BLaER1 (cell line): Measurements from ENCODE around the gene CAMTA2.

ENCODE experiments used
- H3K27ac ChIP-seq: shearing (Covaris generic); formaldehyde crosslinking; 2 replicates; pipeline ENCODE4 v1.8.1; 2022
- H3K27me3 ChIP-seq: shearing (Covaris generic); formaldehyde crosslinking; 2 replicates; pipeline ENCODE4 v1.8.1; 2022
- H3K36me3 ChIP-seq: shearing (Covaris generic); formaldehyde crosslinking; 2 replicates; pipeline ENCODE4 v1.8.1; 2022
- H3K4me1 ChIP-seq: shearing (Covaris generic); formaldehyde crosslinking; 2 replicates; pipeline ENCODE4 v1.8.1; 2022
- H3K4me2 ChIP-seq: shearing (Covaris generic); formaldehyde crosslinking; 2 replicates; pipeline ENCODE4 v1.8.1; 2022
- H3K4me3 ChIP-seq: shearing (Covaris generic); formaldehyde crosslinking; 2 replicates; pipeline ENCODE4 v1.8.1; 2022
- H3K9ac ChIP-seq: shearing (Covaris generic); formaldehyde crosslinking; 2 replicates; pipeline ENCODE4 v1.8.1; 2022
- H3K9me3 ChIP-seq: shearing (Covaris generic); formaldehyde crosslinking; 2 replicates; pipeline ENCODE4 v1.8.1; 2022
- H4K20me1 ChIP-seq: shearing (Covaris generic); formaldehyde crosslinking; 2 replicates; pipeline ENCODE4 v1.8.1; 2022
- Cebpa-rat ChIP-seq: shearing (Covaris generic); IDR thresholded peaks from 2 replicates; pipeline ENCODE4 v1.8.1; 2022

The CAMTA2 gene

GRCh38 chr17:4948166-4948930 lies 39.1 kb downstream of the CAMTA2 start, which contains the start of gene PFN1:
Gene PFN1 (minus strand): TSS chr17:4948530. CDS start chr17:4948394, 136 bp downstream.
- H3K9me3 ChIP-seq, result no peaks in the 10 kb centered on the region
- H3K4me2 ChIP-seq, result peak within 1 kb of the TSS; percentile 99
- H4K20me1 ChIP-seq, result peaks cover 50% of the 10 kb centered on the region
- peak within 1 kb of the TSS; percentile 100 for H3K4me3 ChIP-seq
- peak within 1 kb of the TSS; percentile 99 for H3K27ac ChIP-seq
- H3K36me3 ChIP-seq, result peaks cover 35% of the 10 kb centered on the region
- no peaks in the 10 kb centered on the region for H3K27me3 ChIP-seq
- peak within 1 kb of the TSS; percentile 99 for H3K9ac ChIP-seq
- H3K4me1 ChIP-seq, result peaks cover 69% of the 10 kb centered on the region
- TF ChIP-seq Cebpa-rat, result peak; percentile 80

GRCh38 chr17:4947411-4948165 lies 39.9 kb downstream of the CAMTA2 start:
- Histone ChIP-seq H4K20me1 (peaks cover 57% of the 10 kb centered on the region), H3K9ac (peak overlapping the region; percentile 99), H3K4me2 (peak overlapping the region; percentile 99), H3K4me1 (peaks cover 69% of the 10 kb centered on the region), H3K9me3 (no peaks in the 10 kb centered on the region), H3K4me3 (peak overlapping the region; percentile 100), H3K36me3 (peaks cover 42% of the 10 kb centered on the region), H3K27me3 (no peaks in the 10 kb centered on the region), H3K27ac (peak overlapping the region; percentile 99)
- TF ChIP-seq Cebpa-rat, result no peak

GRCh38 chr17:4947010-4947410 lies 40.5 kb downstream of the CAMTA2 start:
- H3K4me1 ChIP-seq, result peaks cover 69% of the 10 kb centered on the region
- H3K27me3 ChIP-seq, result no peaks in the 10 kb centered on the region
- H3K9me3 ChIP-seq, result no peaks in the 10 kb centered on the region
- peak overlapping the region; percentile 99 for H3K9ac ChIP-seq
- peak overlapping the region; percentile 100 for H3K4me3 ChIP-seq
- H3K4me2 ChIP-seq, result peak overlapping the region; percentile 99
- H3K27ac ChIP-seq, result peak overlapping the region; percentile 99; the same call in 1 of the 2 replicates
- peaks cover 63% of the 10 kb centered on the region for H4K20me1 ChIP-seq
- TF ChIP-seq Cebpa-rat, result no peak
- H3K36me3 ChIP-seq, result peaks cover 48% of the 10 kb centered on the region

GRCh38 chr17:4946312-4946976 lies 41.0 kb downstream of the CAMTA2 start:
- H3K27ac ChIP-seq, result peak overlapping the region; percentile 99; the same call in 1 of the 2 replicates

GRCh38 chr17:4945944-4946280 lies 41.6 kb downstream of the CAMTA2 start:
- Histone ChIP-seq H3K27me3 (no peaks in the 10 kb centered on the region), H3K9me3 (no peaks in the 10 kb centered on the region), H3K27ac (no peak overlapping the region), H3K36me3 (peaks cover 52% of the 10 kb centered on the region), H3K4me2 (peak overlapping the region; percentile 99), H3K4me3 (peak overlapping the region; percentile 100), H4K20me1 (peaks cover 74% of the 10 kb centered on the region), H3K4me1 (peaks cover 69% of the 10 kb centered on the region), H3K9ac (peak overlapping the region; percentile 99)
- TF ChIP-seq Cebpa-rat, result no peak

More at GRCh38 chr17:4946312-4946976, 41.0 kb downstream of the CAMTA2 start:
- Histone ChIP-seq H4K20me1 (peaks cover 69% of the 10 kb centered on the region), H3K4me2 (peak overlapping the region; percentile 99), H3K9ac (peak overlapping the region; percentile 99), H3K9me3 (no peaks in the 10 kb centered on the region), H3K4me1 (peaks cover 69% of the 10 kb centered on the region), H3K36me3 (peaks cover 52% of the 10 kb centered on the region), H3K27me3 (no peaks in the 10 kb centered on the region), H3K4me3 (peak overlapping the region; percentile 100)
- TF ChIP-seq Cebpa-rat, result no peak

GRCh38 chr17:4945176-4945943 lies 42.1 kb downstream of the CAMTA2 start:
- peak overlapping the region; percentile 99 for H3K4me2 ChIP-seq
- TF ChIP-seq Cebpa-rat, result no peak
- H4K20me1 ChIP-seq, result peaks cover 74% of the 10 kb centered on the region
- H3K27ac ChIP-seq, result 0 out of 2 replicates have a peak overlapping the region, but pooled peaks have one; percentile 14
- H3K4me3 ChIP-seq, result peak overlapping the region; percentile 100
- H3K36me3 ChIP-seq, result peaks cover 52% of the 10 kb centered on the region
- H3K27me3 ChIP-seq, result no peaks in the 10 kb centered on the region
- peak overlapping the region; percentile 55 for H3K9ac ChIP-seq
- peaks cover 65% of the 10 kb centered on the region for H3K4me1 ChIP-seq
- no peaks in the 10 kb centered on the region for H3K9me3 ChIP-seq

- H3K27me3 ChIP-seq, result no peaks in the 10 kb centered on the region
- H3K4me3 ChIP-seq, result peak overlapping the region; percentile 100
- H3K4me1 ChIP-seq, result peaks cover 62% of the 10 kb centered on the region
- peak overlapping the region; percentile 99 for H3K4me2 ChIP-seq
- TF ChIP-seq Cebpa-rat, result no peak
- peaks cover 74% of the 10 kb centered on the region for H4K20me1 ChIP-seq
- H3K9ac ChIP-seq, result peak overlapping the region; percentile 55
- H3K36me3 ChIP-seq, result peaks cover 52% of the 10 kb centered on the region
- H3K9me3 ChIP-seq, result no peaks in the 10 kb centered on the region
- peak overlapping the region; percentile 29; the same call in 1 of the 2 replicates for H3K27ac ChIP-seq
Observed at GRCh38 chr17:4944554-4945175, 42.8 kb downstream of the CAMTA2 start.

- Histone ChIP-seq H3K27me3 (no peaks in the 10 kb centered on the region), H3K9ac (peak overlapping the region; percentile 55), H3K4me2 (peak overlapping the region; percentile 99), H3K36me3 (peaks cover 52% of the 10 kb centered on the region), H3K9me3 (no peaks in the 10 kb centered on the region), H4K20me1 (peaks cover 74% of the 10 kb centered on the region), H3K4me1 (peaks cover 63% of the 10 kb centered on the region), H3K27ac (peak overlapping the region; percentile 29; the same call in 1 of the 2 replicates), H3K4me3 (peak overlapping the region; percentile 100)
- TF ChIP-seq Cebpa-rat, result no peak
Observed at GRCh38 chr17:4944163-4944553, 43.3 kb downstream of the CAMTA2 start.
